ENCODE results near the gene AGPS. TPM values are rescaled to one million over a fixed set of nuclear protein-coding genes. Genes with fewer than 3 reads are reported as not detected.
"Not testable (repeated sequence)": the region's sequence is repeated elsewhere in the genome, so short reads cannot be mapped to it uniquely, and the experiment has no call there.

AGPS gene
- polyA plus RNA-seq, 2 of the 4 experiments (the other 2 are of a cell fraction) = 49.8 to 62.1 TPM

- Histone ChIP-seq H3K27ac (no peak overlapping the region), H3K4me2 (no peak overlapping the region), H3K4me3 (no peak overlapping the region), H3K4me1 (peaks cover 3% of the 10 kb centered on the region), H3K9me3 (peaks cover 23% of the 10 kb centered on the region; the same call in 2 of the 3 replicates)
- CTCF ChIA-PET = interaction anchor here (1.0 to 2.2 kb wide), 3 partner anchors 11 to 92 kb away, joined by 3 to 7 read pairs (median 5); no protein-coding TSS in a partner anchor
- no peak for DNase-seq (ENCODE audit: low read depth in 1 of 2, low spot score in 1 of 2)
- no peak for ATAC-seq
- FAIRE-seq = no peak
- TF ChIP-seq KDM1A (IDR thresholded peaks at IDR 0.05; ENCODE audit: low read depth) (no peak), RAD21 (conservative IDR thresholded peaks at IDR 0.05 in 1 of 2, IDR thresholded peaks at IDR 0.05 in 1 of 2) (no peak), JUNB (IDR thresholded peaks at IDR 0.05) (no peak), HOXA7 (CRISPR knock-in tag; IDR thresholded peaks at IDR 0.05) (no peak), HMGXB4 (CRISPR knock-in tag; IDR thresholded peaks at IDR 0.05; ENCODE audit: borderline replicate concordance) (no peak), POLR2AphosphoS2 (conservative IDR thresholded peaks at IDR 0.05; ENCODE audit: low read length) (no peak), ZSCAN20 (CRISPR knock-in tag; IDR thresholded peaks at IDR 0.05) (no peak), USF2 (IDR thresholded peaks at IDR 0.05) (no peak), HDAC2 (IDR thresholded peaks at IDR 0.05) (no peak), NR3C1 (IDR thresholded peaks at IDR 0.05) (no peak), NPAS2 (CRISPR knock-in tag; IDR thresholded peaks at IDR 0.05; ENCODE audit: borderline replicate concordance) (no peak), ESRRA (IDR thresholded peaks at IDR 0.05; ENCODE audit: borderline replicate concordance, low read length) (no peak), RCOR1 (IDR thresholded peaks at IDR 0.05; ENCODE audit: low read depth, low read length) (no peak), RNF2 (IDR thresholded peaks at IDR 0.05; ENCODE audit: borderline replicate concordance, low read depth) (no peak), REST (IDR thresholded peaks at IDR 0.05) (no peak), MAFK (IDR thresholded peaks at IDR 0.05; ENCODE audit: partially characterized antibody) (no peak), MAX (IDR thresholded peaks at IDR 0.05) (no peak), RFX5 (IDR thresholded peaks at IDR 0.05) (no peak), HES2 (IDR thresholded peaks at IDR 0.05) (no peak)
- POLR2A ChIA-PET = no interaction called here
Observed at GRCh38 chr2:177427316-177427715, 34.7 kb downstream of the AGPS start.

GRCh38 chr2:177427936-177428335 is 35.4 kb downstream of the AGPS start:
- H3K4me3 ChIP-seq; H3K4me1 ChIP-seq; POLR2A ChIA-PET; H3K27ac ChIP-seq; DNase-seq (ENCODE audit: low read depth in 1 of 2, low spot score in 1 of 2); ATAC-seq; H3K4me2 ChIP-seq; FAIRE-seq: not testable (repeated sequence)
- H3K9me3 ChIP-seq = peaks cover 29% of the 10 kb centered on the region
- TF ChIP-seq CEBPB (IDR thresholded peaks at IDR 0.05) = peak in 1 of 2 experiments; percentile 35; a peak in 1 of 4 replicates
- CTCF ChIA-PET = interaction anchor here (2.2 kb wide), 1 partner anchor 12 kb away, joined by 5 read pairs; no protein-coding TSS in a partner anchor
- 93% methylated on average over 2 of the region's 2 CpGs for WGBS (ENCODE audit: missing lambda C conversion rate)
